Panc1 (cell line): ENCODE results near the gene ATXN2.

Source experiments
- POLR2AphosphoS5 ChIP-seq: IDR thresholded peaks from 2 replicates; pipeline ENCODE4 v1.6.1; 2012; ENCODE audit warnings: mild to moderate bottlenecking, low read depth, low read length, moderate library complexity
- TF ChIP-seq, protein P1 (sequence below): fragments of 450-650 bp; IDR thresholded peaks from 2 replicates; pipeline ENCODE4 v1.5.1; 2017; ENCODE audit warnings: mild to moderate bottlenecking
- TF ChIP-seq, protein P2 (sequence below), 2 experiments: IDR thresholded peaks; 2 replicates each; pipeline ENCODE4 v1.6.1; 2011 to 2012; ENCODE audit warnings: low read depth in 2 of 2, control low read depth in 1 of 2, low read length in 1 of 2, mild to moderate bottlenecking in 1 of 2, moderate library complexity in 1 of 2; ENCODE audit not compliant: insufficient read depth in 1 of 2

DNA sequence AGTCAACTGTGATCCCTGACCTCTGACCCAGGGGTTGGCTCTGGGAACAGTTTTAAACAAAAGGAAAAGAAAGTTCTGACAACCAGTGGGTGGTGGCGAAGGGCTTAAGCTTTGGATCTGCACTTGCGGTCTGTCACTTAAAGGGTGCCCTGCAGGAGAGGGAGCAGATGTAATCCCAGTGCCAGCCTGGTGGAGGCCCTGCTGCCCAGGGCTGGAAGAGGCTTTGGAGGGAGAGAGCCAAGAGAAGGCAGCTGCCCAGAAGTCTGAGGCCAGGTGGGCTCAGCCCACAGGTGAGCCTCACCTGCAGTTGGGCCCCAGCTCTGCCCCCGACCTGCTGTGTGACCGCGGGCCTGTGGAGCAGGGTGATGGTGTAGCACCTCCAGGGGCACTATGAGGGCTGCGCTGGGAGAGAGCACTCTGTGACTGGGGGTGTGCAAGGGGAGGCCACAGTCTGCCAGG is 174.3 kb downstream of the ATXN2 start:
- TF ChIP-seq, protein P1, sequence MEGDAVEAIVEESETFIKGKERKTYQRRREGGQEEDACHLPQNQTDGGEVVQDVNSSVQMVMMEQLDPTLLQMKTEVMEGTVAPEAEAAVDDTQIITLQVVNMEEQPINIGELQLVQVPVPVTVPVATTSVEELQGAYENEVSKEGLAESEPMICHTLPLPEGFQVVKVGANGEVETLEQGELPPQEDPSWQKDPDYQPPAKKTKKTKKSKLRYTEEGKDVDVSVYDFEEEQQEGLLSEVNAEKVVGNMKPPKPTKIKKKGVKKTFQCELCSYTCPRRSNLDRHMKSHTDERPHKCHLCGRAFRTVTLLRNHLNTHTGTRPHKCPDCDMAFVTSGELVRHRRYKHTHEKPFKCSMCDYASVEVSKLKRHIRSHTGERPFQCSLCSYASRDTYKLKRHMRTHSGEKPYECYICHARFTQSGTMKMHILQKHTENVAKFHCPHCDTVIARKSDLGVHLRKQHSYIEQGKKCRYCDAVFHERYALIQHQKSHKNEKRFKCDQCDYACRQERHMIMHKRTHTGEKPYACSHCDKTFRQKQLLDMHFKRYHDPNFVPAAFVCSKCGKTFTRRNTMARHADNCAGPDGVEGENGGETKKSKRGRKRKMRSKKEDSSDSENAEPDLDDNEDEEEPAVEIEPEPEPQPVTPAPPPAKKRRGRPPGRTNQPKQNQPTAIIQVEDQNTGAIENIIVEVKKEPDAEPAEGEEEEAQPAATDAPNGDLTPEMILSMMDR: no peak
- TF ChIP-seq POLR2AphosphoS5: no peak
- TF ChIP-seq, protein P2, sequence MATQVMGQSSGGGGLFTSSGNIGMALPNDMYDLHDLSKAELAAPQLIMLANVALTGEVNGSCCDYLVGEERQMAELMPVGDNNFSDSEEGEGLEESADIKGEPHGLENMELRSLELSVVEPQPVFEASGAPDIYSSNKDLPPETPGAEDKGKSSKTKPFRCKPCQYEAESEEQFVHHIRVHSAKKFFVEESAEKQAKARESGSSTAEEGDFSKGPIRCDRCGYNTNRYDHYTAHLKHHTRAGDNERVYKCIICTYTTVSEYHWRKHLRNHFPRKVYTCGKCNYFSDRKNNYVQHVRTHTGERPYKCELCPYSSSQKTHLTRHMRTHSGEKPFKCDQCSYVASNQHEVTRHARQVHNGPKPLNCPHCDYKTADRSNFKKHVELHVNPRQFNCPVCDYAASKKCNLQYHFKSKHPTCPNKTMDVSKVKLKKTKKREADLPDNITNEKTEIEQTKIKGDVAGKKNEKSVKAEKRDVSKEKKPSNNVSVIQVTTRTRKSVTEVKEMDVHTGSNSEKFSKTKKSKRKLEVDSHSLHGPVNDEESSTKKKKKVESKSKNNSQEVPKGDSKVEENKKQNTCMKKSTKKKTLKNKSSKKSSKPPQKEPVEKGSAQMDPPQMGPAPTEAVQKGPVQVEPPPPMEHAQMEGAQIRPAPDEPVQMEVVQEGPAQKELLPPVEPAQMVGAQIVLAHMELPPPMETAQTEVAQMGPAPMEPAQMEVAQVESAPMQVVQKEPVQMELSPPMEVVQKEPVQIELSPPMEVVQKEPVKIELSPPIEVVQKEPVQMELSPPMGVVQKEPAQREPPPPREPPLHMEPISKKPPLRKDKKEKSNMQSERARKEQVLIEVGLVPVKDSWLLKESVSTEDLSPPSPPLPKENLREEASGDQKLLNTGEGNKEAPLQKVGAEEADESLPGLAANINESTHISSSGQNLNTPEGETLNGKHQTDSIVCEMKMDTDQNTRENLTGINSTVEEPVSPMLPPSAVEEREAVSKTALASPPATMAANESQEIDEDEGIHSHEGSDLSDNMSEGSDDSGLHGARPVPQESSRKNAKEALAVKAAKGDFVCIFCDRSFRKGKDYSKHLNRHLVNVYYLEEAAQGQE (IDR thresholded peaks at IDR 0.05; ENCODE audit: insufficient read depth in 1 of 2, low read depth in 2 of 2, low read length in 1 of 2): no peak
